Gastroesophageal sphincter (tissue), 4 donors: ENCODE data around the gene NEU1. TPM values are rescaled to one million over a fixed set of nuclear protein-coding genes. Genes with fewer than 3 reads are reported as not detected.

ENCODE experiments used
- ATAC-seq: fragments of 150-250 bp; one replicate; pipeline ENCODE4 v1.9.1; 2016; ENCODE audit warnings: mild to moderate bottlenecking, moderate library complexity
- H3K27ac ChIP-seq, 4 donors: fragments of 200-600 bp; sonication (generic) in 3 of 4; 1 replicate in 3 of 4; 2 replicates in 1 of 4; pipeline ENCODE4 v1.5.1; 2016 to 2019
- H3K27me3 ChIP-seq: fragments of 200-600 bp; sonication (generic); one replicate; pipeline ENCODE4 v1.5.1; 2019
- H3K36me3 ChIP-seq, 2 donors: fragments of 200-600 bp; sonication (generic); one replicate each; pipeline ENCODE4 v1.5.1; 2019; ENCODE audit warnings: control low read depth in 1 of 2
- H3K4me1 ChIP-seq, 3 donors: fragments of 200-600 bp; sonication (generic); 1 replicate in 2 of 3; 2 replicates in 1 of 3; pipeline ENCODE4 v1.5.1; 2016 to 2019; ENCODE audit warnings: control low read depth in 2 of 3
- H3K4me3 ChIP-seq, 2 donors: fragments of 200-600 bp; sonication (generic); one replicate each; pipeline ENCODE4 v1.5.1; 2019; ENCODE audit warnings: mild to moderate bottlenecking in 1 of 2, moderate library complexity in 1 of 2
- H3K9me3 ChIP-seq, 3 donors: fragments of 200-600 bp; sonication (generic); one replicate each; pipeline ENCODE4 v1.5.1; 2017 to 2019; ENCODE audit warnings: control low read depth in 2 of 3
- EP300 ChIP-seq: sonication (generic); formaldehyde crosslinking; IDR thresholded peaks from one replicate; pipeline ENCODE4 v1.6.1; 2017; ENCODE audit warnings: antibody characterized with exemption, mild to moderate bottlenecking
- POLR2A ChIP-seq, 2 donors: fragments of 450-650 bp; IDR thresholded peaks; one replicate each; pipeline ENCODE4 v1.6.1; 2017; ENCODE audit warnings: antibody characterized with exemption in 2 of 2, mild to moderate bottlenecking in 2 of 2, moderate library complexity in 1 of 2
- POLR2AphosphoS5 ChIP-seq: sonication (generic); formaldehyde crosslinking; IDR thresholded peaks from one replicate; pipeline ENCODE4 v1.6.1; 2017; ENCODE audit warnings: antibody characterized with exemption
- WGBS, 2 donors: methylation state at CpG; one replicate each; pipeline ENCODE4 v1.1.5; 2018; ENCODE audit warnings: low coverage in 1 of 2; 5-methylcytosine and 5-hydroxymethylcytosine counted together
- total RNA-seq, 4 donors: library from RNA; depleted of rRNA; stranded (reverse); fragments of >200 nt; gene quantifications; one replicate each; pipeline ENCODE4 v1.1.0, GENCODE V29; 2016
- TF ChIP-seq, protein P1 (sequence below), 4 experiments: fragments of 200-600 bp in 2 of 4; fragments of 450-650 bp in 2 of 4; sonication (generic) in 1 of 4; IDR thresholded peaks; one replicate each; pipeline ENCODE4 v1.5.1; 2017 to 2019; ENCODE audit warnings: antibody characterized with exemption in 4 of 4, mild to moderate bottlenecking in 2 of 4, moderate library complexity in 2 of 4

The NEU1 gene
- total RNA-seq, 4 donors from 2014 or later: 28.2 to 39.1 (median 30.5) TPM

DNA sequence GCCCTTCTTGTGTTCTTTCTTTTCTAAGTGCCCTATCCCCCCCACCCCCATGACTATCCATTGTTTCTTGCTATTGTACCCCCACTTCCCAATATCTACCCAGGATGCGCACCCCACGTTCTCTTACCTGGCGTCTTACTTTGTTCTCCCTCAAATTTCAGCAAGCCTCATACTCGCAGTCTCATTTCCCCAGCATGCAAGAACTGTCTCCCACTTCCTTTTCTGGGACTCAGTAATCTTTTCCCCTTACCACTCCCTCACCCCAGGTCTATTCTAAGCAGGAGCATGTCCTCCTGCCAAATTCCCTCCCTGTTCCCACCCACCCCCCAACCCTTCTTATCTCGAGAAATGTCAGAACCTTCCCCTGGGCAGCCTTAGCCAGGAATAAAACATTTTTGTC lies 36.6 kb upstream of the NEU1 start:
- 59% methylated on average over 5 of the region's 5 CpGs; no CpG with 5 or more reads in 1 of the 2 donors for WGBS, 2 donors

DNA sequence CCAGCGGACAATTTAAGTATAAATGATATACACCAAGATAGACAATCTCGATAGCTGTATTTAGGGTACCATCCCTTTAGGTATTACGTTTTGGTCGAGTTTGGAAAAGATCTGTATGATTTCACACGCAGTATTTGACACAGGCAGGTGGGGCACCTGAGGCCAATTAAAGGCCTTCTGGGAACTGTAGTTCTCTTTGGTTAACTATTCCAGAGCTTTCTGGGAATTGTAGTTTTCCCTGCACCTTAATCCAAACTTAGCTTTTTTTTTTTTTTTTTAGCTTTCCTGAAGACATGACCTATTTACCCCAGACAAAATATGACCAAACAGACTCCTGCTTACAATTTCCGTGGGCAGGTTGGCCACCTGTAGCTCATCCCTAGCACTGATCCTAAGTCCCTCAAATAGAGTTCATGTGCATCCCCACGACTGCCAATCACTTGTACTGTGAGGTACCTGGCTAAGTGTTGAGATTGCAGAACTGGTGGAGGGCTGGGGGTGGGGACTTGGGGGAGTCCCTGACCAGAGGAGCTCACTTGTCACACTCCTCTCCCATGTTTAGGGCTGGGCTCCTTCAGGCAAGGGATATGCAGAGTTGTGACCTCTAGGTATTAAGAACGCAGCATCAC lies 35.9 kb upstream of the NEU1 start:
- WGBS, 2 donors: 0 to 11% methylated on average over 6 to 7 of the region's 8 CpGs
- ATAC-seq: no peak

More for the DNA sequence above, 36.6 kb upstream of the NEU1 start:
- Histone ChIP-seq H3K27me3 (no peaks in the 10 kb centered on the region), H3K4me1 (peaks cover 3 to 70% (median 14%) of the 10 kb centered on the region in 3 donors), H3K4me3 (no peak overlapping the region), H3K36me3 (peaks cover 0 to 24% of the 10 kb centered on the region in 2 donors), H3K9me3 (no peaks in the 10 kb centered on the region), H3K27ac (no peak overlapping the region)
- ATAC-seq: no peak
- TF ChIP-seq EP300 (no peak), POLR2AphosphoS5 (no peak), POLR2A (IDR thresholded peaks at IDR 0.05) (no peak)
- TF ChIP-seq, protein P1, sequence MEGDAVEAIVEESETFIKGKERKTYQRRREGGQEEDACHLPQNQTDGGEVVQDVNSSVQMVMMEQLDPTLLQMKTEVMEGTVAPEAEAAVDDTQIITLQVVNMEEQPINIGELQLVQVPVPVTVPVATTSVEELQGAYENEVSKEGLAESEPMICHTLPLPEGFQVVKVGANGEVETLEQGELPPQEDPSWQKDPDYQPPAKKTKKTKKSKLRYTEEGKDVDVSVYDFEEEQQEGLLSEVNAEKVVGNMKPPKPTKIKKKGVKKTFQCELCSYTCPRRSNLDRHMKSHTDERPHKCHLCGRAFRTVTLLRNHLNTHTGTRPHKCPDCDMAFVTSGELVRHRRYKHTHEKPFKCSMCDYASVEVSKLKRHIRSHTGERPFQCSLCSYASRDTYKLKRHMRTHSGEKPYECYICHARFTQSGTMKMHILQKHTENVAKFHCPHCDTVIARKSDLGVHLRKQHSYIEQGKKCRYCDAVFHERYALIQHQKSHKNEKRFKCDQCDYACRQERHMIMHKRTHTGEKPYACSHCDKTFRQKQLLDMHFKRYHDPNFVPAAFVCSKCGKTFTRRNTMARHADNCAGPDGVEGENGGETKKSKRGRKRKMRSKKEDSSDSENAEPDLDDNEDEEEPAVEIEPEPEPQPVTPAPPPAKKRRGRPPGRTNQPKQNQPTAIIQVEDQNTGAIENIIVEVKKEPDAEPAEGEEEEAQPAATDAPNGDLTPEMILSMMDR (IDR thresholded peaks at IDR 0.05): no peak

DNA sequence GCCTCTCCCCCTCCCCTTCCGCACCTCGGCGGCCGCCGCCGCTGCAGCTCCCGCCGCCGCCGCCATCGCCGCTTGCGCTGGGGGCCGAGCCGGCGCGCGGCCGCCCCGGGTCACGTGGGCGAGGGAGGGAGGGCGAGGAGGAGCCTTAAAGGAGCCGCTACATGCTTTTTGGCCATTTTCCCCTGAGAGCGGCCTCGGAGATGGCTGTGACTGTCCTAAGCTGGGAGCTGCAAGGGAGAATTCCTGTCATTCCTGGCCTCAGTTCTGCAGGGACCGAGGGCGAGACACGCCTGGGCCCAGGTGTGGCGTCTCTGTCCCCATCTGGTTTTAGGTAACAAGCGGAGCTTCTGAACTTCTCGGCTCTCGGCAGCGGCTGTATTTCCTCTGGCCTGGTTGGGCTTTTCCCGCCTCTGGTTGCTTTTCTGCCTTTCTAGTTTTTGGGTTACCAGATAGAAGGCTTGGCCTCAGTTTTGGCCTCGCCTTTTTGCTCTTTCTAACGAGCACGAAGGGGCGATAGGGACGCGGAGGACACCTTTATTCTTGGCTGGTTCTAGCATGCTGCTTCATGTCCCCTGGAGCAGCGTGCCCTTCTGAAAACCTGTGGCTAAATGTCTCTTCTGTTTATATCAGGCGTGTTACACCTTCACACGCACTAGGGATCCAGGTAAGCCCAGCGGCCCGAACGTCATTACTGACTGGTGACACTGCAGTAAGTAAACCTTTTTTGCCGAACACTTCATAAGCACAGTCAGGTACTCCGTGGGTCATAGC lies 35.2 kb upstream of the NEU1 start, which contains the start of gene EHMT2:
EHMT2 (minus strand) TSS at position 87 of the 771 bp plus-strand sequence; CDS start at position 66, 21 bp downstream.
- TF ChIP-seq, protein P1 (IDR thresholded peaks at IDR 0.05): peak in 2 of 4 experiments; percentile 46 to 57
- TF ChIP-seq POLR2A (IDR thresholded peaks at IDR 0.05) (peak in 1 of 2 donors; percentile 52), POLR2AphosphoS5 (peak; percentile 47), EP300 (no peak)
- 0% methylated on average over 9 of the region's 49 CpGs for WGBS, 2 donors
- peaks cover 0 to 38% of the 10 kb centered on the region in 2 donors for H3K36me3 ChIP-seq
- H3K27me3 ChIP-seq: no peaks in the 10 kb centered on the region
- peaks cover 3 to 56% (median 12%) of the 10 kb centered on the region in 3 donors for H3K4me1 ChIP-seq
- no peaks in the 10 kb centered on the region for H3K9me3 ChIP-seq
- peak within 1 kb of the TSS; percentile 80 to 91 (median 88) for H3K27ac ChIP-seq
- peak within 1 kb of the TSS; percentile 82 to 97 for H3K4me3 ChIP-seq
- ATAC-seq: peak; percentile 58

More for the DNA sequence above, 35.9 kb upstream of the NEU1 start:
- Histone ChIP-seq H3K36me3 (peaks cover 0 to 31% of the 10 kb centered on the region in 2 donors), H3K27me3 (no peaks in the 10 kb centered on the region), H3K9me3 (no peaks in the 10 kb centered on the region), H3K4me1 (peaks cover 3 to 63% (median 14%) of the 10 kb centered on the region in 3 donors), H3K27ac (peak overlapping the region; percentile 80 to 91 (median 88)), H3K4me3 (peak overlapping the region; percentile 82 to 97)
- no peak for TF ChIP-seq POLR2AphosphoS5
- TF ChIP-seq, protein P1 (IDR thresholded peaks at IDR 0.05): peak in 1 of 4 experiments; percentile 12
- no peak for TF ChIP-seq POLR2A (IDR thresholded peaks at IDR 0.05)

DNA sequence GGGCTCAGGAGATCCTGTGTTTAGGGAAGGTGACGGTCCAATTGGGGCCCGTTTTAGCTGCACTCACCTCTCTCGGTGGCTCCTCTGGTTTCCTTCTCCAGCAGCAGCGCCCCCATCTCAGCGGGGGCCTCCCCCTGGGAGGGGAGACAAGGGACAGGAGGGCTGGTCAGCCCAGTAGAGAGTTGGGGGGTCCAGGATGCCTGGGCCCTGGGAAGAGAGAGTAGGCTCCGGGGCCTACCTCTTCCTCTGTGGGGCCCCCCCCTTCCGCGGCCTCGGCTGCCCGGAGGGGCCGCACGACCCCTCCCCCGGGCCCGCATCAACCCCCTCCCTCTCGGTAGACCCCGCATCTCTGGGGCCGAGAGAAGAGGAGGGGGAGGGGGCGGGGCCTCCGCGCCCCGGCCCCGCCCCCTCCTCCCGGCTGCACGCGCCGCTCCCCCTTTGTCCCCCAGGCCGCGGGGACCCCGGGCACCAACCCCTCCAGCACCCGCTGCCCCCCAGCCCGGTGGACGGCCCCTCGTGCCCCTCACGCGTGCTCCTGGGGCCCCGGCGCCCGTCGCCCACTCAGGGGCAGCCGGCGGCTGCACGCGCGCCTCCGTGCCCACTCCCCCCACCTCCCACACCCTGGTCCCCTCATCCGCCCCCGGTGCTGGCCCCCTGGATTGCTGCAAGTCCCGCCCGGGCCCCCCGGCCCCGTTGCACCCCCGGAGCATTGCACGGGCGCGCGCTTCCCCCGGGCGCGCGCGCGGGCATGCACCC lies 34.4 kb upstream of the NEU1 start:
- WGBS, 2 donors: 0% methylated on average over 4 of the region's 62 CpGs; no CpG with 5 or more reads in 1 of the 2 donors
- Histone ChIP-seq H3K36me3 (peaks cover 0 to 46% of the 10 kb centered on the region in 2 donors), H3K9me3 (no peaks in the 10 kb centered on the region), H3K27me3 (no peaks in the 10 kb centered on the region), H3K4me3 (peak overlapping the region; percentile 82 to 97), H3K27ac (peak overlapping the region; percentile 32 to 91 (median 88)), H3K4me1 (peaks cover 3 to 50% (median 11%) of the 10 kb centered on the region in 3 donors)
- ATAC-seq: no peak
- TF ChIP-seq, protein P1 (IDR thresholded peaks at IDR 0.05): peak in 1 of 4 experiments; percentile 18
- no peak for TF ChIP-seq EP300
